B cell (primary cell): ENCODE data around the gene KIF3C.

Source experiments
- CTCF ChIP-seq: fragments of 200-600 bp; IDR thresholded peaks from one replicate; pipeline ENCODE4 v1.8.0; 2022; ENCODE audit warnings: antibody characterized with exemption, mild to moderate bottlenecking
- EZH2 ChIP-seq: IDR thresholded peaks from 2 replicates; pipeline ENCODE4 v1.6.1; 2012; ENCODE audit warnings: borderline replicate concordance, low read depth, mild to moderate bottlenecking, moderate library complexity, low read length; ENCODE audit not compliant: insufficient read depth, poor library complexity, severe bottlenecking

GRCh38 chr2:25879133-25879730 lies 103.1 kb downstream of the KIF3C start:
- TF ChIP-seq CTCF (no peak), EZH2 (no peak)
